ENCODE measurements around the gene ZC3H13.

GRCh38 chr13:46038296-46038695, 14.2 kb downstream of the ZC3H13 start:
- no peak for TF ChIP-seq EP300 (IDR thresholded peaks at IDR 0.05)
- TF ChIP-seq CTCF (IDR thresholded peaks at IDR 0.05), result no peak
